ENCODE results near the gene TUBA3D.
"Not testable (repeated sequence)": the region's sequence is repeated elsewhere in the genome, so short reads cannot be mapped to it uniquely, and the experiment has no call there.

DNA sequence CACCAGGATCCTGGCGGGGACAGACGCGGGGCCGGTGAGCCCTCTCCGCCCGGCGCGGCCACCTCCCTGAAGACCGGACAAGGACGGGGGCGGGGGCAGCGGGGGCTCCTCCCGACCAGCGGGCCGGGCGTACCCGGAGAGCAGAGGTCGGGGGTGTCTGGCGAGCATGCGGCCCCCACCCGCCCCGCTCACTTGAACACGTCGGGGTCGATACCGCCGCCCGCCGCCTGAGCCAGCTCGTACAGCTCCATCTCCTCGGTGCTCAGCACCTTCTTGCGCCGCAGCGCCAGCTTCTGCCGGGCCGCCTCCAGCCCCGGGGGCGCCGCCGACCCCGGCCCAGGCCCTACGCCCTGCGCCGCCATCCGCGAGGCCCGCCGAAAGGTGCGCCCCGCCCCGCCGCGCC, 16.1 kb downstream of the TUBA3D start, which contains the start of gene MZT2A:
- TF ChIP-seq, protein P1, sequence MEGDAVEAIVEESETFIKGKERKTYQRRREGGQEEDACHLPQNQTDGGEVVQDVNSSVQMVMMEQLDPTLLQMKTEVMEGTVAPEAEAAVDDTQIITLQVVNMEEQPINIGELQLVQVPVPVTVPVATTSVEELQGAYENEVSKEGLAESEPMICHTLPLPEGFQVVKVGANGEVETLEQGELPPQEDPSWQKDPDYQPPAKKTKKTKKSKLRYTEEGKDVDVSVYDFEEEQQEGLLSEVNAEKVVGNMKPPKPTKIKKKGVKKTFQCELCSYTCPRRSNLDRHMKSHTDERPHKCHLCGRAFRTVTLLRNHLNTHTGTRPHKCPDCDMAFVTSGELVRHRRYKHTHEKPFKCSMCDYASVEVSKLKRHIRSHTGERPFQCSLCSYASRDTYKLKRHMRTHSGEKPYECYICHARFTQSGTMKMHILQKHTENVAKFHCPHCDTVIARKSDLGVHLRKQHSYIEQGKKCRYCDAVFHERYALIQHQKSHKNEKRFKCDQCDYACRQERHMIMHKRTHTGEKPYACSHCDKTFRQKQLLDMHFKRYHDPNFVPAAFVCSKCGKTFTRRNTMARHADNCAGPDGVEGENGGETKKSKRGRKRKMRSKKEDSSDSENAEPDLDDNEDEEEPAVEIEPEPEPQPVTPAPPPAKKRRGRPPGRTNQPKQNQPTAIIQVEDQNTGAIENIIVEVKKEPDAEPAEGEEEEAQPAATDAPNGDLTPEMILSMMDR (IDR thresholded peaks at IDR 0.05) = not testable (repeated sequence)
- TF ChIP-seq POLR2A (IDR thresholded peaks at IDR 0.05) = not testable (repeated sequence)

Measured in prostate gland (tissue), 2 donors.